ENCODE data around the gene RTN4RL2. TPM values are rescaled to one million over a fixed set of nuclear protein-coding genes. Genes with fewer than 3 reads are reported as not detected.

The RTN4RL2 gene
- total RNA-seq, 3 donors from 2014 or later = 0.32 to 2.3 (median 1.8) TPM

DNA sequence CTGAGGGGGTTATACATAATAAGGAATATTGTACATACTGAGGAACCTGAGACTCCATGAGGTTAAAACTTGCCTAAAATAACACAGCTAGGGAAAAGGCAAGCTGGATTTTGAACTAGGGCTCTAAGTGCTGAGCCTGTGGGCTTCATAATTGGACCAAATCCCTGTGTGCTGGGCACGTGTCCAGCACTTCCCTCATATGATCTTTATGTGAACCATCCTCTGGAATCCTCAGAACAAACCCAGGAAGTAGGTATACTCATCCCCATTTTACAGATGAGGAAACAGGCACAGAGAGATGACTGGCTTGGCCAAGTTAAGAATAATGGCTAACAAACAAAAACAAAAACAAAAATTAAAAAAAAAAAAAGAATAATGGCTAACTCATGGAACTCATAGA is 14.9 kb downstream of the RTN4RL2 start:
- intact Hi-C loops (cut with DNase I; ENCODE audit: low total_unique reads) = no loop called here
- Histone ChIP-seq H3K9me3 (no peaks in the 10 kb centered on the region), H3K4me1 (peaks cover 0 to 4% of the 10 kb centered on the region in 2 donors), H3K27ac (no peak overlapping the region), H3K4me3 (no peak overlapping the region), H3K36me3 (no peaks in the 10 kb centered on the region), H3K27me3 (no peaks in the 10 kb centered on the region)
- no peak for DNase-seq (ENCODE audit: low spot score in 2 of 2)
- TF ChIP-seq POLR2A (IDR thresholded peaks at IDR 0.05) = no peak
- TF ChIP-seq, protein P1, sequence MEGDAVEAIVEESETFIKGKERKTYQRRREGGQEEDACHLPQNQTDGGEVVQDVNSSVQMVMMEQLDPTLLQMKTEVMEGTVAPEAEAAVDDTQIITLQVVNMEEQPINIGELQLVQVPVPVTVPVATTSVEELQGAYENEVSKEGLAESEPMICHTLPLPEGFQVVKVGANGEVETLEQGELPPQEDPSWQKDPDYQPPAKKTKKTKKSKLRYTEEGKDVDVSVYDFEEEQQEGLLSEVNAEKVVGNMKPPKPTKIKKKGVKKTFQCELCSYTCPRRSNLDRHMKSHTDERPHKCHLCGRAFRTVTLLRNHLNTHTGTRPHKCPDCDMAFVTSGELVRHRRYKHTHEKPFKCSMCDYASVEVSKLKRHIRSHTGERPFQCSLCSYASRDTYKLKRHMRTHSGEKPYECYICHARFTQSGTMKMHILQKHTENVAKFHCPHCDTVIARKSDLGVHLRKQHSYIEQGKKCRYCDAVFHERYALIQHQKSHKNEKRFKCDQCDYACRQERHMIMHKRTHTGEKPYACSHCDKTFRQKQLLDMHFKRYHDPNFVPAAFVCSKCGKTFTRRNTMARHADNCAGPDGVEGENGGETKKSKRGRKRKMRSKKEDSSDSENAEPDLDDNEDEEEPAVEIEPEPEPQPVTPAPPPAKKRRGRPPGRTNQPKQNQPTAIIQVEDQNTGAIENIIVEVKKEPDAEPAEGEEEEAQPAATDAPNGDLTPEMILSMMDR (IDR thresholded peaks at IDR 0.05) = no peak
- TF ChIP-seq POLR2AphosphoS5 (IDR thresholded peaks at IDR 0.05) = no peak

DNA sequence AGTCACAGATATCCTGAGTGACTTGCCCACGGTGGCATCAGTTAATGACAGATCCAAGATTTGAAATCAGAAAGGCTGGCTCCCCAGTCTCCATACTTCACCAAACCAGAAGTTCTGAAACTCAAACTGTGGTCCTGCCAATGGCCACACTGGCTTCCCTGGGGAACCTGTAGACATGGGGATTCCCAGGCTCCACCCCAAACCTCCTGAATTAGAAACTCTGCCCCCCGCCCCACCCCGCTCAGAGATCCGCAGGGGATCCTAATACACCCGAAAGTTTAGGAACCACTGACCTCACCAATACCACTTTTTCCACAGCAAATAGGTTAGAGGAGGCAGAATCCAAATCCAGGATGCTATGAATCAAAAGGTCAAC is 15.3 kb downstream of the RTN4RL2 start:
- Histone ChIP-seq H3K9me3 (no peaks in the 10 kb centered on the region), H3K4me3 (peak overlapping the region in 2 of 3 donors; percentile 59 to 78), H3K27me3 (no peaks in the 10 kb centered on the region), H3K36me3 (no peaks in the 10 kb centered on the region), H3K4me1 (peaks cover 0 to 4% of the 10 kb centered on the region in 2 donors), H3K27ac (no peak overlapping the region)
- DNase-seq (ENCODE audit: low spot score in 2 of 2) = no peak
- intact Hi-C loops (cut with DNase I; ENCODE audit: low total_unique reads) = no loop called here
- TF ChIP-seq POLR2A (IDR thresholded peaks at IDR 0.05) (no peak), POLR2AphosphoS5 (IDR thresholded peaks at IDR 0.05) (no peak)
- TF ChIP-seq, protein P1 (IDR thresholded peaks at IDR 0.05) = no peak

DNA sequence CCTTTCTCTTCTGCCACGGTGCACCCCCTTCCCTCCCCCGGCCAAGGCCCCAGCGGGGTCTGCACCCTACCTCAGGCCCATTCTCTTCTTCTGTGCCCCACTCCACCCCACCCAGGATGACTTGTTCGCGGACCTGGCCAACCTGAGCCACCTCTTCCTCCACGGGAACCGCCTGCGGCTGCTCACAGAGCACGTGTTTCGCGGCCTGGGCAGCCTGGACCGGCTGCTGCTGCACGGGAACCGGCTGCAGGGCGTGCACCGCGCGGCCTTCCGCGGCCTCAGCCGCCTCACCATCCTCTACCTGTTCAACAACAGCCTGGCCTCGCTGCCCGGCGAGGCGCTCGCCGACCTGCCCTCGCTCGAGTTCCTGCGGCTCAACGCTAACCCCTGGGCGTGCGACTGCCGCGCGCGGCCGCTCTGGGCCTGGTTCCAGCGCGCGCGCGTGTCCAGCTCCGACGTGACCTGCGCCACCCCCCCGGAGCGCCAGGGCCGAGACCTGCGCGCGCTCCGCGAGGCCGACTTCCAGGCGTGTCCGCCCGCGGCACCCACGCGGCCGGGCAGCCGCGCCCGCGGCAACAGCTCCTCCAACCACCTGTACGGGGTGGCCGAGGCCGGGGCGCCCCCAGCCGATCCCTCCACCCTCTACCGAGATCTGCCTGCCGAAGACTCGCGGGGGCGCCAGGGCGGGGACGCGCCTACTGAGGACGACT is 15.9 kb downstream of the RTN4RL2 start:
- DNase-seq (ENCODE audit: low spot score in 2 of 2) = peak; percentile 45 to 75
- H3K4me3 ChIP-seq = peak overlapping the region; percentile 35 to 78 (median 59)
- H3K36me3 ChIP-seq = no peaks in the 10 kb centered on the region
- TF ChIP-seq, protein P1 (IDR thresholded peaks at IDR 0.05) = no peak
- TF ChIP-seq POLR2AphosphoS5 (IDR thresholded peaks at IDR 0.05) (peak in 1 of 3 donors; percentile 17), POLR2A (IDR thresholded peaks at IDR 0.05) (no peak)
- H3K27ac ChIP-seq = peak overlapping the region; percentile 31 to 69
- intact Hi-C loops (cut with DNase I; ENCODE audit: low total_unique reads) = no loop called here
- no peaks in the 10 kb centered on the region for H3K9me3 ChIP-seq
- no peaks in the 10 kb centered on the region for H3K27me3 ChIP-seq
- H3K4me1 ChIP-seq = peaks cover 0 to 4% of the 10 kb centered on the region in 2 donors

DNA sequence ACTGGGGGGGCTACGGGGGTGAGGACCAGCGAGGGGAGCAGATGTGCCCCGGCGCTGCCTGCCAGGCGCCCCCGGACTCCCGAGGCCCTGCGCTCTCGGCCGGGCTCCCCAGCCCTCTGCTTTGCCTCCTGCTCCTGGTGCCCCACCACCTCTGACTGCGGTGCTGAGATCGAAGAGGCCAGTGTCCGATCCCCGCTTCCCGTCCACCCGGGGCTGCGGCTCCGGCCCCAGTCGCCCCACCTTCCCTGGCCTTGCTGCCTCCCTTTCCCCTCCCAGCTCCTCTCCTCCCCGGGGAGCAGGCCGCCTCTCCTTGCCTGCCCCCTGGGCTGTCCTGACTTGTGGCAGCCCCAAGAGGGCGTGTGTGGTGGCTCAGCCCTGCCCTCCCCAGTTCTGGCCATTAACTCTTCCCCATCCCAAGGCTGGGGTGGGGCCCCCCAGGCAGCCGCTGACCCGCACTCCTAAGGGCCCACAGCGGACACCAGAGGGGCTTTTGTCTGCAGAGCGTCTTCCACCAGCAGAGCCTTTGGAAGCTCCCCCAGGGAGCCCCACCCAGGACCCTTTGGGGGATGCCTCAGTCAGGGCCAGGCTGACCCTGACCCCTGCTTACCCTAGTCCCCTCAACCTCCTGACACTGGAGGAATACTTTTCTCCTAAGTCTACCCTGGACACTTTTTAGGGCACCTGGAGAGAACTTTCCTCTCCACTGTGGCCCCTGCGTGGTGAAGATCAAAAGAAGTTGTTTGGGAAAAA is 16.6 kb downstream of the RTN4RL2 start:
- H3K36me3 ChIP-seq = no peaks in the 10 kb centered on the region
- TF ChIP-seq POLR2AphosphoS5 (IDR thresholded peaks at IDR 0.05) (no peak), POLR2A (IDR thresholded peaks at IDR 0.05) (no peak)
- TF ChIP-seq, protein P1 (IDR thresholded peaks at IDR 0.05) = peak in 2 of 3 donors; percentile 30 to 38
- H3K27ac ChIP-seq = peak overlapping the region; percentile 31 to 69
- H3K27me3 ChIP-seq = no peaks in the 10 kb centered on the region
- peaks cover 0 to 4% of the 10 kb centered on the region in 2 donors for H3K4me1 ChIP-seq
- peak overlapping the region; percentile 35 to 78 (median 59) for H3K4me3 ChIP-seq
- DNase-seq (ENCODE audit: low spot score in 2 of 2) = no peak
- intact Hi-C loops (cut with DNase I; ENCODE audit: low total_unique reads) = no loop called here
- no peaks in the 10 kb centered on the region for H3K9me3 ChIP-seq
